ENCODE data around the gene RASSF10. TPM values are rescaled to one million over a fixed set of nuclear protein-coding genes. Genes with fewer than 3 reads are reported as not detected.

RASSF10 gene
- polyA plus RNA-seq, 2 donors: 4.2 to 5.9 TPM

DNA sequence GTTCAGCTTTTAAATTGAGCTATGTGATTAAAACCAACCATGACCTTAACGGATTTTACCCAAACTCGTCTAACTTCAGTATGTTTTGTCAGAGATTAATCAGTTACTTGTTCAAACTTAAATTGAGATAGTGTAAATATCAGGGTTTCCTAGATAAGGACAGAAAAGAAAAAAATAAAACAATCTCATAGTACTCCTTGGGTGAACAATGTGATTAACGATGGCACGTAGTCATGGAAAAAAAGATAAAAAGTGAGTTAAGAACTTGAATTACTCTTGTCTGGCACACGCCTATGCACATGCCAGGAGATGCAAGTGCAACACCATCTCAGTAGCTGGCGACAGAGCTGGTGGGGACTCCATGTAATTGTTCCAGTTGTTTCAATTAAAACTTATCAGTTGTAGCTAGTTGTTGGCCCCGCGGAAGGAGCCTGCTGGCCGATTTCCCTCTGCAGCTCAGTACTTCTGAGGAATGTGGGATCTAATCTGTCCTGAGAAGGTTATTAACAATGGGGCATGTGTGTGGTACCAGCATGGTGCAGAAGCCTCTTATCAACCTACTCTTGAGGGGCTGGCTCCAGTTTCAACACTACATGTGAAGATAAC is 3.0 kb downstream of the RASSF10 start:
- Histone ChIP-seq H3K4me3 (ENCODE audit: low read depth in 1 of 2, low read length in 2 of 2) (peak overlapping the region; percentile 26 to 69), H3K36me3 (ENCODE audit: control insufficient read depth in 2 of 2, insufficient read depth in 2 of 2, low read length in 1 of 2) (no peaks in the 10 kb centered on the region), H3K27me3 (ENCODE audit: control insufficient read depth in 1 of 2, insufficient read depth in 2 of 2, low read length in 2 of 2) (no peaks in the 10 kb centered on the region), H3K9me3 (ENCODE audit: control insufficient read depth in 2 of 2, insufficient read depth in 1 of 2, low read depth in 1 of 2, low read length in 1 of 2) (no peaks in the 10 kb centered on the region), H3K27ac (ENCODE audit: low read depth in 2 of 2, low read length in 1 of 2) (no peak overlapping the region), H3K4me1 (ENCODE audit: control insufficient read depth in 2 of 2, insufficient read depth in 2 of 2, low read length in 1 of 2) (peaks cover 2 to 15% of the 10 kb centered on the region in 2 donors)
- 26 to 28% methylated on average over 9 of the region's 9 CpGs for WGBS, 2 donors

DNA sequence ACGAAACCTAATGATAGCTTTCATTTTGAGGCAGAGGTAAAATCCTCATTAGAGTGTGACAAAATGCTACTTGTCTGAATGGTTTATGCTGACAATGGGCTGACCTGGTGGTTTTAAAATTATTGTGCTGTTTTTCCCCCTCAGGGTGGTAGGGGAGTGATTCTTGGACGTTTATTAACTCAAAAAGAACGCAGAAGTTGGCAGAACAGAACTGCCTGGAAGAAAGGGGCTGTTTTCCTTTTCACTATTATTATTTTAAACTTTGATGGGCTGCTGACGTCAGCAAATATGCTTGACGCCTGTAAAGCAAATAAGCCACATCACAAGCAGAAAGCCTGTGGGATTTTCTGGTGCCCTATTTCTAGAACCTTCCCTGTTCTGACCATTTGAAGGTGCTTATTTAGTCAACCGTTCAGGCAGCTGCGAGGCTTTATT is 4.0 kb downstream of the RASSF10 start:
- H3K4me3 ChIP-seq (ENCODE audit: low read depth in 1 of 2, low read length in 2 of 2): no peak overlapping the region
- no peaks in the 10 kb centered on the region for H3K27me3 ChIP-seq (ENCODE audit: control insufficient read depth in 1 of 2, insufficient read depth in 2 of 2, low read length in 2 of 2)
- H3K9me3 ChIP-seq (ENCODE audit: control insufficient read depth in 2 of 2, insufficient read depth in 1 of 2, low read depth in 1 of 2, low read length in 1 of 2): no peaks in the 10 kb centered on the region
- H3K36me3 ChIP-seq (ENCODE audit: control insufficient read depth in 2 of 2, insufficient read depth in 2 of 2, low read length in 1 of 2): no peaks in the 10 kb centered on the region
- 36 to 40% methylated on average over 7 of the region's 7 CpGs for WGBS, 2 donors
- peaks cover 2 to 15% of the 10 kb centered on the region in 2 donors for H3K4me1 ChIP-seq (ENCODE audit: control insufficient read depth in 2 of 2, insufficient read depth in 2 of 2, low read length in 1 of 2)
- H3K27ac ChIP-seq (ENCODE audit: low read depth in 2 of 2, low read length in 1 of 2): no peak overlapping the region

DNA sequence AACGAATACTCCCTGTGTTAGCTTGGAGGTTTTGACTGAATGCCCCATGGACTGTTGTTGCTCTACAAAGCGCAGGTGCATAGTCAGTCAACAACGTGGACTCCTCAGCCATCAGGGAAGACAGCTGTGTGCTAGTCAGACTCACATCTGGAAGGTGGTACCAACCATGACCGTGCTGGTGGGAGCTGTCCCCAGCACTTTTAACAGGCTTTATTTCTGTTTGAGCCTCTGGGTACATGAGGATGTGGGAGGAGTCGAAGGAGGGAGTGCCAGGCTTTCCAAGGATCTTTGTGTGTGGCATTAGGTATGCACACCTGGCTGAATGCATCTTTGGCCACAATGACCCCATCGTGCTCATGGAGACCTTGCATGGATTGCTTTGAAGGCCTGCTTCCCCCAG is 6.6 kb downstream of the RASSF10 start:
- Histone ChIP-seq H3K9me3 (ENCODE audit: control insufficient read depth in 2 of 2, insufficient read depth in 1 of 2, low read depth in 1 of 2, low read length in 1 of 2) (no peaks in the 10 kb centered on the region), H3K4me3 (ENCODE audit: low read depth in 1 of 2, low read length in 2 of 2) (no peak overlapping the region), H3K4me1 (ENCODE audit: control insufficient read depth in 2 of 2, insufficient read depth in 2 of 2, low read length in 1 of 2) (peaks cover 1 to 2% of the 10 kb centered on the region in 2 donors), H3K27ac (ENCODE audit: low read depth in 2 of 2, low read length in 1 of 2) (no peak overlapping the region), H3K27me3 (ENCODE audit: control insufficient read depth in 1 of 2, insufficient read depth in 2 of 2, low read length in 2 of 2) (no peaks in the 10 kb centered on the region), H3K36me3 (ENCODE audit: control insufficient read depth in 2 of 2, insufficient read depth in 2 of 2, low read length in 1 of 2) (no peaks in the 10 kb centered on the region)
- 37 to 72% methylated on average over 6 of the region's 6 CpGs for WGBS, 2 donors

DNA sequence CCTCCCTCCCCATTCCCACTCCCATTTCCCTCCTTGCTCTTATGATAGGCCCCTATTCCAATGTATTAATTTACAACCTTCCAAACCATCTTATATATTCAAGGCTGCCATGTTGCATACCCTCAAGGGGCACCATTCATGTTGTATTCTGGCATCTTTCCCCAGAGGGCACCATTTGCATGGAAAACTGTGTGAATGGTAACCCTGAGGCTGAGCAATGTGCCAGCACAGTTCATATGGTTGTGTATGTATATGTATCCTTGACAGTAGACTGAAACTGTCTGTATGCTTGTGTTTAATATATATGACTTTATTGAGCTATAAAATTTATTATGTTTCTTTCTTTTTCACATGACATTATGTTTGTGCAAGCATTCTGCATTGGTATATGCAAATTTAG is 7.3 kb downstream of the RASSF10 start:
- H3K4me1 ChIP-seq (ENCODE audit: control insufficient read depth in 2 of 2, insufficient read depth in 2 of 2, low read length in 1 of 2): peaks cover 0 to 2% of the 10 kb centered on the region in 2 donors
- no peaks in the 10 kb centered on the region for H3K36me3 ChIP-seq (ENCODE audit: control insufficient read depth in 2 of 2, insufficient read depth in 2 of 2, low read length in 1 of 2)
- no peaks in the 10 kb centered on the region for H3K27me3 ChIP-seq (ENCODE audit: control insufficient read depth in 1 of 2, insufficient read depth in 2 of 2, low read length in 2 of 2)
- no peaks in the 10 kb centered on the region for H3K9me3 ChIP-seq (ENCODE audit: control insufficient read depth in 2 of 2, insufficient read depth in 1 of 2, low read depth in 1 of 2, low read length in 1 of 2)
- no peak overlapping the region for H3K4me3 ChIP-seq (ENCODE audit: low read depth in 1 of 2, low read length in 2 of 2)
- H3K27ac ChIP-seq (ENCODE audit: low read depth in 2 of 2, low read length in 1 of 2): no peak overlapping the region

DNA sequence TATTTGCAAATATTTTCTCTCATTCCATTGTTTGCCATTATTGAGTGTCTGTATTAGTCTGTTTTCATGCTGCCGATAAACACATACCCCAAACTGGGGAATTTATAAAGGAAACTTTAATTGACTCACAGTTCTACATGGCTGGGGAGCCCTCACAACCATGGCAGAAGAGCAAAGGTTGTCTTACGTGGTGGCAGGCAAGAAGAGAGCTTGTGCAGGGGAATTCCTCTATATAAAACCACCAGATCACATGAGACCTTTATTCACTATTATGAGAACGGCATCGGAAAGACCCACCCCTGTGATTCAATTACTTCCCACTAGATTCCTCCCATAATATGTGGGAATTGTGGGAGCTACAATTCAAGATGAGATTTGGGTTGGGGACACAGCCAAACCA is 10.2 kb downstream of the RASSF10 start:
- Histone ChIP-seq H3K27me3 (ENCODE audit: control insufficient read depth in 1 of 2, insufficient read depth in 2 of 2, low read length in 2 of 2) (no peaks in the 10 kb centered on the region), H3K4me1 (ENCODE audit: control insufficient read depth in 2 of 2, insufficient read depth in 2 of 2, low read length in 1 of 2) (no peaks in the 10 kb centered on the region), H3K9me3 (ENCODE audit: control insufficient read depth in 2 of 2, insufficient read depth in 1 of 2, low read depth in 1 of 2, low read length in 1 of 2) (no peaks in the 10 kb centered on the region), H3K27ac (ENCODE audit: low read depth in 2 of 2, low read length in 1 of 2) (no peak overlapping the region), H3K36me3 (ENCODE audit: control insufficient read depth in 2 of 2, insufficient read depth in 2 of 2, low read length in 1 of 2) (no peaks in the 10 kb centered on the region), H3K4me3 (ENCODE audit: low read depth in 1 of 2, low read length in 2 of 2) (no peak overlapping the region)
- WGBS, 2 donors: 75 to 82% methylated on average over 4 of the region's 4 CpGs

DNA sequence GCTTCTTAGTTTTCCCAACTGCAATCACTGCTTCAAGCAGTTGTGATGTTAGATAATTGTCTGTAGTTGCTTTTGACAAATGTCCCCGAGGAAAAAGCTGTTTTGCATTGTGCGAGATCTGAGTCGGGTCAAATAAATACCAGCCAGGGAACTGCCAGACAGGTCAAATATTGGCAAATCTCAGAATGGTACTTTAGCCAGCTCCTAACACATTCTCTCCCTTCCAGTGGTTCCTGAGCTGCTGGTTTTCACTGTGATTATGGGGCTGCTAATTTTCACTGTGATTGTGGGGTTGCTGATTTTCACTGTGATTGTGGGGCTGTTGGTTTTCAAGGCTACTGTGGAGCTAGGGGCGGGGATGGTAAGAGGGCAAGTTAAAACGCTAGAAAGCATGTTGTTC is 14.3 kb downstream of the RASSF10 start:
- no peaks in the 10 kb centered on the region for H3K4me1 ChIP-seq (ENCODE audit: control insufficient read depth in 2 of 2, insufficient read depth in 2 of 2, low read length in 1 of 2)
- no peak overlapping the region for H3K27ac ChIP-seq (ENCODE audit: low read depth in 2 of 2, low read length in 1 of 2)
- H3K4me3 ChIP-seq (ENCODE audit: low read depth in 1 of 2, low read length in 2 of 2): no peak overlapping the region
- 60 to 63% methylated on average over 5 of the region's 5 CpGs for WGBS, 2 donors
- no peaks in the 10 kb centered on the region for H3K27me3 ChIP-seq (ENCODE audit: control insufficient read depth in 1 of 2, insufficient read depth in 2 of 2, low read length in 2 of 2)
- no peaks in the 10 kb centered on the region for H3K36me3 ChIP-seq (ENCODE audit: control insufficient read depth in 2 of 2, insufficient read depth in 2 of 2, low read length in 1 of 2)
- no peaks in the 10 kb centered on the region for H3K9me3 ChIP-seq (ENCODE audit: control insufficient read depth in 2 of 2, insufficient read depth in 1 of 2, low read depth in 1 of 2, low read length in 1 of 2)

DNA sequence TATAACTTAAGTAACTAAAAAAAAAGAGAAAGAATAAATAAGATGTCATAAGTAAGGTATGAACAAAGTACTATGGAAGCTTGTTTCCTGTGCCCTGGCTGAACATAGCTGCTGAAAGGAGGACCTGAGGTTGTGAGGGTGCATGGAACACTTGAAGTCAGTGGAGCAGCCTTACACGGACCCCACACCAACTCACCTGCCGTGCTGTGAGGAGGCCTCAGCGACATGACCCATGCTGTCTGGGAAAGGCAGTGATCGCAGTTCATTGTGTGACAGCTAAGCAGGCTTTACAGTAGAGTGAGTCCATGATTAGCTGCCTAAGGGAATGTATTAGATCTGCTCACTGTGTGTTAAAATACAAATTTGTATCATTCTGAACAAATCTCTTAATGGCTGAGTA is 17.6 kb downstream of the RASSF10 start:
- WGBS, 2 donors: 86 to 90% methylated on average over 4 of the region's 4 CpGs
- Histone ChIP-seq H3K27me3 (ENCODE audit: control insufficient read depth in 1 of 2, insufficient read depth in 2 of 2, low read length in 2 of 2) (no peaks in the 10 kb centered on the region), H3K36me3 (ENCODE audit: control insufficient read depth in 2 of 2, insufficient read depth in 2 of 2, low read length in 1 of 2) (no peaks in the 10 kb centered on the region), H3K27ac (ENCODE audit: low read depth in 2 of 2, low read length in 1 of 2) (no peak overlapping the region), H3K4me1 (ENCODE audit: control insufficient read depth in 2 of 2, insufficient read depth in 2 of 2, low read length in 1 of 2) (peaks cover 0 to 3% of the 10 kb centered on the region in 2 donors), H3K9me3 (ENCODE audit: control insufficient read depth in 2 of 2, insufficient read depth in 1 of 2, low read depth in 1 of 2, low read length in 1 of 2) (no peaks in the 10 kb centered on the region), H3K4me3 (ENCODE audit: low read depth in 1 of 2, low read length in 2 of 2) (no peak overlapping the region)

DNA sequence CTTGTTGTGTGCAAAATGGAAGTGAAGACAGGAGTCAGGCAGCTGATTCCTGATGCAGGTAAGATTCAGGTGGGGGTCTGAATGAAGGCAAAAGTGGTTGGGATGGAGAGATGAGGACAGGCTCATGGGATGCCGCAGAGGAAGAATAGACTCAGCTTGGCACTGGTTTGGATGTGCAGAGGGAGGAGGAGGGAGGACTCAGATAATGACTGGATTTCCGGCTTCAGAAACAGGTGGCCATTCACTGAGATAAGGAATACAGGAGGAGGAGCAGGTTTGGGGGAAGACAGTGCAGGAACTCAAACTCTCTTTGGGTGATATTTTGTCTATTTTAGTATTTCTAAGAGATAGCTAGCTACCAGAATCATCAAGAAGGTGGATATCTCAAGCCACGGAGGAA is 19.2 kb downstream of the RASSF10 start:
- Histone ChIP-seq H3K36me3 (ENCODE audit: control insufficient read depth in 2 of 2, insufficient read depth in 2 of 2, low read length in 1 of 2) (no peaks in the 10 kb centered on the region), H3K27me3 (ENCODE audit: control insufficient read depth in 1 of 2, insufficient read depth in 2 of 2, low read length in 2 of 2) (no peaks in the 10 kb centered on the region), H3K9me3 (ENCODE audit: control insufficient read depth in 2 of 2, insufficient read depth in 1 of 2, low read depth in 1 of 2, low read length in 1 of 2) (no peaks in the 10 kb centered on the region), H3K4me3 (ENCODE audit: low read depth in 1 of 2, low read length in 2 of 2) (no peak overlapping the region), H3K27ac (ENCODE audit: low read depth in 2 of 2, low read length in 1 of 2) (no peak overlapping the region), H3K4me1 (ENCODE audit: control insufficient read depth in 2 of 2, insufficient read depth in 2 of 2, low read length in 1 of 2) (peaks cover 0 to 3% of the 10 kb centered on the region in 2 donors)
- 76 to 81% methylated on average over 3 of the region's 3 CpGs for WGBS, 2 donors

DNA sequence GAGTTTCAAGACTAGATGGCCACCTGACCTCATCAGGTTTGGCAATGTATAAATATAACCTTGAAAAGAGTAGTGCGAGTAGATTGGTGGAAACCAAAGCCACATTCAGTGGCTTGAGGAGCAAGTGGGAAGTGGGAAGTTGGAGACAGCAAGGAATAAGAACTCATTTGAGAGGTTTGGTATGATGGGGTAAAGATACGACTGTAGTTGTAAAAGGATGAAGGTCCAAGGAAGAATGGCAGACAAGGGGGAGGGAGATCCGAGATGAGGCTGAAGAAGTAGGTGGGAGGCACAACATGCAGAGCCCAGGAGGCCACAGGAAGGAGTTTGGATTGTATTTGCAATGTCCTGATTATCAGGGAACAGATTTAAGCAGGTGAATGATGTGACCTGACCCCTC is 20.8 kb downstream of the RASSF10 start:
- Histone ChIP-seq H3K36me3 (ENCODE audit: control insufficient read depth in 2 of 2, insufficient read depth in 2 of 2, low read length in 1 of 2) (no peaks in the 10 kb centered on the region), H3K4me1 (ENCODE audit: control insufficient read depth in 2 of 2, insufficient read depth in 2 of 2, low read length in 1 of 2) (peaks cover 0 to 3% of the 10 kb centered on the region in 2 donors), H3K27me3 (ENCODE audit: control insufficient read depth in 1 of 2, insufficient read depth in 2 of 2, low read length in 2 of 2) (no peaks in the 10 kb centered on the region), H3K27ac (ENCODE audit: low read depth in 2 of 2, low read length in 1 of 2) (no peak overlapping the region), H3K9me3 (ENCODE audit: control insufficient read depth in 2 of 2, insufficient read depth in 1 of 2, low read depth in 1 of 2, low read length in 1 of 2) (no peaks in the 10 kb centered on the region), H3K4me3 (ENCODE audit: low read depth in 1 of 2, low read length in 2 of 2) (no peak overlapping the region)
- WGBS, 2 donors: 93 to 94% methylated on average over 3 of the region's 3 CpGs

DNA sequence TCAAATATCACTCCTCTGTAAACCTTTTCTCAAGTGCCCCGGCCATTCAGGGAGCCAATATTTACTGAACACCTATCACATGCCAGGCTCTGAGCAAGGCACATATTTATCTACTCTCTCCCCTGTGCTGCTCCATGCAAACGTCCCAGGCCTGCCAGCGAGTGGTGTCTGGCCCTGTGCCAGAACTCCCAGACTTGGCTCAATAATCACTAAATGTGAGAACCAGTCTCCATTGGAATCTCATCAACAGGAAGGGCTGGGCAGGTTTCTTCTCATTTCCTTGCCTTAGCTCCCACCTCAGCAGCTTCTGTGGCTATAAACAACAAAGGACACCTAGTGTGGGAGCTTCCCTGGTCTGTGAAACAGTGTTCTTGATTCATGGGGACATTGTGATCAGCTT is 21.7 kb downstream of the RASSF10 start:
- Histone ChIP-seq H3K4me3 (ENCODE audit: low read depth in 1 of 2, low read length in 2 of 2) (no peak overlapping the region), H3K9me3 (ENCODE audit: control insufficient read depth in 2 of 2, insufficient read depth in 1 of 2, low read depth in 1 of 2, low read length in 1 of 2) (no peaks in the 10 kb centered on the region), H3K27me3 (ENCODE audit: control insufficient read depth in 1 of 2, insufficient read depth in 2 of 2, low read length in 2 of 2) (no peaks in the 10 kb centered on the region), H3K4me1 (ENCODE audit: control insufficient read depth in 2 of 2, insufficient read depth in 2 of 2, low read length in 1 of 2) (peaks cover 0 to 3% of the 10 kb centered on the region in 2 donors), H3K27ac (ENCODE audit: low read depth in 2 of 2, low read length in 1 of 2) (no peak overlapping the region), H3K36me3 (ENCODE audit: control insufficient read depth in 2 of 2, insufficient read depth in 2 of 2, low read length in 1 of 2) (no peaks in the 10 kb centered on the region)
- WGBS, 2 donors: 17 to 26% methylated on average over 3 of the region's 3 CpGs

All from esophagus (tissue), 2 donors.